ENCODE results near the gene FHIP1B.

- TF ChIP-seq CTCF (IDR thresholded peaks at IDR 0.05) (no peak), POLR2A (IDR thresholded peaks at IDR 0.05) (no peak)
These were observed 27.8 kb downstream of the FHIP1B start for GRCh38 chr11:6206456-6207180.
